HepG2 (cell line): Measurements from ENCODE around the gene RAPSN. TPM values are rescaled to one million over a fixed set of nuclear protein-coding genes. Genes with fewer than 3 reads are reported as not detected.

Source experiments
- FOSL2 ChIP-seq: sonication (generic); formaldehyde crosslinking; IDR thresholded peaks from 2 replicates; pipeline ENCODE4 v1.4.0; 2020; ENCODE audit warnings: missing genetic modification reagents
- FOXK1 ChIP-seq: sonication (generic); formaldehyde crosslinking; IDR thresholded peaks from 2 replicates; pipeline ENCODE4 v1.4.0; 2020; ENCODE audit warnings: low read depth, missing genetic modification reagents, borderline replicate concordance
- KAT2B ChIP-seq: fragments of 150-350 bp; IDR thresholded peaks from 2 replicates; pipeline ENCODE4 v1.6.1; 2014; ENCODE audit warnings: low read depth, low read length, borderline replicate concordance
- ZFX ChIP-seq: sonication (generic); formaldehyde crosslinking; IDR thresholded peaks from 2 replicates; pipeline ENCODE4 v1.4.0; 2020; ENCODE audit warnings: mild to moderate bottlenecking, low read depth, missing genetic modification reagents, moderate library complexity
- ZMYM2 ChIP-seq: sonication (generic); formaldehyde crosslinking; IDR thresholded peaks from 2 replicates; pipeline ENCODE4 v1.8.0; 2022; ENCODE audit warnings: mild to moderate bottlenecking, missing genetic modification reagents
- ZNF703 ChIP-seq: sonication (generic); formaldehyde crosslinking; IDR thresholded peaks from 2 replicates; pipeline ENCODE4 v1.5.1; 2020; ENCODE audit warnings: missing genetic modification reagents, mild to moderate bottlenecking, moderate library complexity, borderline replicate concordance
- ZNF781 ChIP-seq: sonication (generic); formaldehyde crosslinking; IDR thresholded peaks from 2 replicates; pipeline ENCODE4 v1.5.1; 2020; ENCODE audit warnings: borderline replicate concordance, mild to moderate bottlenecking, missing genetic modification reagents; ENCODE audit errors: not compliant biosample characterization
- polyA plus RNA-seq, 8 experiments: library from polyadenylated mRNA; depleted of rRNA in 3 of 8; stranded (reverse) in 7 of 8; unstranded in 1 of 8; fragments of >200 nt; fragmentation: Illumina TruSeq in 4 of 8; extraction: Trizol in 4 of 8; gene quantifications; 2 replicates each; pipeline versions ENCODE4 v1.2.1 to v1.2.3, GENCODE V29; 2011 to 2016; ENCODE audit warnings: low read depth in 4 of 8, missing spikeins in 1 of 8, mixed read lengths in 1 of 8; ENCODE audit not compliant: insufficient read depth in 1 of 8
- total RNA-seq, 5 experiments: library from RNA; depleted of rRNA; stranded (reverse); fragments of >200 nt; fragmentation: Illumina TruSeq; extraction: Trizol; gene quantifications; 2 replicates each; pipeline ENCODE4 v1.2.3, GENCODE V29; 2016; ENCODE audit warnings: low read depth in 1 of 5
- TF ChIP-seq, protein P1 (sequence below): IDR thresholded peaks from 2 replicates; pipeline ENCODE4 v1.6.1; 2012; ENCODE audit warnings: inconsistent platforms
- TF ChIP-seq, protein P2 (sequence below), 2 experiments: IDR thresholded peaks; 2 replicates each; pipeline ENCODE4 v1.6.1; 2011 to 2012; ENCODE audit warnings: low read length in 2 of 2, borderline replicate concordance in 1 of 2, low read depth in 1 of 2, mild to moderate bottlenecking in 1 of 2, moderate library complexity in 1 of 2
- TF ChIP-seq, protein P3 (sequence below): sonication (generic); formaldehyde crosslinking; IDR thresholded peaks from 2 replicates; pipeline ENCODE4 v1.8.0; 2022; ENCODE audit warnings: mild to moderate bottlenecking, missing genetic modification reagents, moderate library complexity
- TF ChIP-seq, protein P4 (sequence below): sonication (generic); formaldehyde crosslinking; IDR thresholded peaks from 2 replicates; pipeline ENCODE4 v1.5.0; 2020; ENCODE audit warnings: mild to moderate bottlenecking, missing genetic modification reagents, borderline replicate concordance
- TF ChIP-seq, protein P5 (sequence below): sonication (generic); formaldehyde crosslinking; IDR thresholded peaks from 2 replicates; pipeline ENCODE4 v1.4.0; 2020; ENCODE audit warnings: missing genetic modification reagents

Gene RAPSN
- total and polyA plus RNA-seq, 2 of the 13 experiments (the other 11 are each of a cell fraction or from before 2014, with no cell fraction given): 0.15 to 1.2 TPM

DNA sequence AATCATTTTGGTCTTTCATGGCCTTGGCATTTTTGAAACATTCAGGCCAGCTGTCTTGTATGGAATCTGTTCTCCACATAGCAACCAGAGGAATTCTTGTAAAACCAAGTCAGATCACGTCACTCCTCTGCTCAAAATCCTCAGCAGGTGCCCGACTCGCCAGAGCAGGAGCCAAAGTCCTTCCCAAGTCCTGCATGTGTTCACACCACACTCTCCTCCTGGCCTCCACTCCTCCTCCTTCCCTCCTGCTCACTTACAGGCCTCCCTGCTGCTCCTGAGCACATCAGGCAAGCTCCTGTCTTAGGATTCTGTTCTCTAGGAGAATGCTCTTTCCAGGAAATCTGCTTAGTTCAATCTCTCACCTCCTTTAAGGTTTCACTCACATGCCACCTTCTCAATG is 15.8 kb downstream of the RAPSN start (continued):
- TF ChIP-seq FOSL2 (no peak), ZNF781 (CRISPR knock-in tag) (no peak), KAT2B (no peak), ZFX (CRISPR knock-in tag) (0 out of 2 replicates have a peak, but pooled peaks have one; percentile 38), FOXK1 (CRISPR knock-in tag) (no peak), ZMYM2 (CRISPR knock-in tag) (no peak), ZNF703 (CRISPR knock-in tag) (no peak)
- TF ChIP-seq, protein P1, sequence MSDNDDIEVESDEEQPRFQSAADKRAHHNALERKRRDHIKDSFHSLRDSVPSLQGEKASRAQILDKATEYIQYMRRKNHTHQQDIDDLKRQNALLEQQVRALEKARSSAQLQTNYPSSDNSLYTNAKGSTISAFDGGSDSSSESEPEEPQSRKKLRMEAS: peak; percentile 62; the same call in 1 of the 2 replicates
- TF ChIP-seq, protein P2, sequence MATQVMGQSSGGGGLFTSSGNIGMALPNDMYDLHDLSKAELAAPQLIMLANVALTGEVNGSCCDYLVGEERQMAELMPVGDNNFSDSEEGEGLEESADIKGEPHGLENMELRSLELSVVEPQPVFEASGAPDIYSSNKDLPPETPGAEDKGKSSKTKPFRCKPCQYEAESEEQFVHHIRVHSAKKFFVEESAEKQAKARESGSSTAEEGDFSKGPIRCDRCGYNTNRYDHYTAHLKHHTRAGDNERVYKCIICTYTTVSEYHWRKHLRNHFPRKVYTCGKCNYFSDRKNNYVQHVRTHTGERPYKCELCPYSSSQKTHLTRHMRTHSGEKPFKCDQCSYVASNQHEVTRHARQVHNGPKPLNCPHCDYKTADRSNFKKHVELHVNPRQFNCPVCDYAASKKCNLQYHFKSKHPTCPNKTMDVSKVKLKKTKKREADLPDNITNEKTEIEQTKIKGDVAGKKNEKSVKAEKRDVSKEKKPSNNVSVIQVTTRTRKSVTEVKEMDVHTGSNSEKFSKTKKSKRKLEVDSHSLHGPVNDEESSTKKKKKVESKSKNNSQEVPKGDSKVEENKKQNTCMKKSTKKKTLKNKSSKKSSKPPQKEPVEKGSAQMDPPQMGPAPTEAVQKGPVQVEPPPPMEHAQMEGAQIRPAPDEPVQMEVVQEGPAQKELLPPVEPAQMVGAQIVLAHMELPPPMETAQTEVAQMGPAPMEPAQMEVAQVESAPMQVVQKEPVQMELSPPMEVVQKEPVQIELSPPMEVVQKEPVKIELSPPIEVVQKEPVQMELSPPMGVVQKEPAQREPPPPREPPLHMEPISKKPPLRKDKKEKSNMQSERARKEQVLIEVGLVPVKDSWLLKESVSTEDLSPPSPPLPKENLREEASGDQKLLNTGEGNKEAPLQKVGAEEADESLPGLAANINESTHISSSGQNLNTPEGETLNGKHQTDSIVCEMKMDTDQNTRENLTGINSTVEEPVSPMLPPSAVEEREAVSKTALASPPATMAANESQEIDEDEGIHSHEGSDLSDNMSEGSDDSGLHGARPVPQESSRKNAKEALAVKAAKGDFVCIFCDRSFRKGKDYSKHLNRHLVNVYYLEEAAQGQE (IDR thresholded peaks at IDR 0.05; ENCODE audit: borderline replicate concordance in 1 of 2, low read depth in 1 of 2, low read length in 2 of 2): no peak
- TF ChIP-seq, protein P3, sequence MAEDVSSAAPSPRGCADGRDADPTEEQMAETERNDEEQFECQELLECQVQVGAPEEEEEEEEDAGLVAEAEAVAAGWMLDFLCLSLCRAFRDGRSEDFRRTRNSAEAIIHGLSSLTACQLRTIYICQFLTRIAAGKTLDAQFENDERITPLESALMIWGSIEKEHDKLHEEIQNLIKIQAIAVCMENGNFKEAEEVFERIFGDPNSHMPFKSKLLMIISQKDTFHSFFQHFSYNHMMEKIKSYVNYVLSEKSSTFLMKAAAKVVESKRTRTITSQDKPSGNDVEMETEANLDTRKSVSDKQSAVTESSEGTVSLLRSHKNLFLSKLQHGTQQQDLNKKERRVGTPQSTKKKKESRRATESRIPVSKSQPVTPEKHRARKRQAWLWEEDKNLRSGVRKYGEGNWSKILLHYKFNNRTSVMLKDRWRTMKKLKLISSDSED (CRISPR knock-in tag): no peak
- TF ChIP-seq, protein P4, sequence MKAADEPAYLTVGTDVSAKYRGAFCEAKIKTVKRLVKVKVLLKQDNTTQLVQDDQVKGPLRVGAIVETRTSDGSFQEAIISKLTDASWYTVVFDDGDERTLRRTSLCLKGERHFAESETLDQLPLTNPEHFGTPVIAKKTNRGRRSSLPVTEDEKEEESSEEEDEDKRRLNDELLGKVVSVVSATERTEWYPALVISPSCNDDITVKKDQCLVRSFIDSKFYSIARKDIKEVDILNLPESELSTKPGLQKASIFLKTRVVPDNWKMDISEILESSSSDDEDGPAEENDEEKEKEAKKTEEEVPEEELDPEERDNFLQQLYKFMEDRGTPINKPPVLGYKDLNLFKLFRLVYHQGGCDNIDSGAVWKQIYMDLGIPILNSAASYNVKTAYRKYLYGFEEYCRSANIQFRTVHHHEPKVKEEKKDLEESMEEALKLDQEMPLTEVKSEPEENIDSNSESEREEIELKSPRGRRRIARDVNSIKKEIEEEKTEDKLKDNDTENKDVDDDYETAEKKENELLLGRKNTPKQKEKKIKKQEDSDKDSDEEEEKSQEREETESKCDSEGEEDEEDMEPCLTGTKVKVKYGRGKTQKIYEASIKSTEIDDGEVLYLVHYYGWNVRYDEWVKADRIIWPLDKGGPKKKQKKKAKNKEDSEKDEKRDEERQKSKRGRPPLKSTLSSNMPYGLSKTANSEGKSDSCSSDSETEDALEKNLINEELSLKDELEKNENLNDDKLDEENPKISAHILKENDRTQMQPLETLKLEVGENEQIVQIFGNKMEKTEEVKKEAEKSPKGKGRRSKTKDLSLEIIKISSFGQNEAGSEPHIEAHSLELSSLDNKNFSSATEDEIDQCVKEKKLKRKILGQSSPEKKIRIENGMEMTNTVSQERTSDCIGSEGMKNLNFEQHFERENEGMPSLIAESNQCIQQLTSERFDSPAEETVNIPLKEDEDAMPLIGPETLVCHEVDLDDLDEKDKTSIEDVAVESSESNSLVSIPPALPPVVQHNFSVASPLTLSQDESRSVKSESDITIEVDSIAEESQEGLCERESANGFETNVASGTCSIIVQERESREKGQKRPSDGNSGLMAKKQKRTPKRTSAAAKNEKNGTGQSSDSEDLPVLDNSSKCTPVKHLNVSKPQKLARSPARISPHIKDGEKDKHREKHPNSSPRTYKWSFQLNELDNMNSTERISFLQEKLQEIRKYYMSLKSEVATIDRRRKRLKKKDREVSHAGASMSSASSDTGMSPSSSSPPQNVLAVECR (CRISPR knock-in tag): no peak
- TF ChIP-seq, protein P5, sequence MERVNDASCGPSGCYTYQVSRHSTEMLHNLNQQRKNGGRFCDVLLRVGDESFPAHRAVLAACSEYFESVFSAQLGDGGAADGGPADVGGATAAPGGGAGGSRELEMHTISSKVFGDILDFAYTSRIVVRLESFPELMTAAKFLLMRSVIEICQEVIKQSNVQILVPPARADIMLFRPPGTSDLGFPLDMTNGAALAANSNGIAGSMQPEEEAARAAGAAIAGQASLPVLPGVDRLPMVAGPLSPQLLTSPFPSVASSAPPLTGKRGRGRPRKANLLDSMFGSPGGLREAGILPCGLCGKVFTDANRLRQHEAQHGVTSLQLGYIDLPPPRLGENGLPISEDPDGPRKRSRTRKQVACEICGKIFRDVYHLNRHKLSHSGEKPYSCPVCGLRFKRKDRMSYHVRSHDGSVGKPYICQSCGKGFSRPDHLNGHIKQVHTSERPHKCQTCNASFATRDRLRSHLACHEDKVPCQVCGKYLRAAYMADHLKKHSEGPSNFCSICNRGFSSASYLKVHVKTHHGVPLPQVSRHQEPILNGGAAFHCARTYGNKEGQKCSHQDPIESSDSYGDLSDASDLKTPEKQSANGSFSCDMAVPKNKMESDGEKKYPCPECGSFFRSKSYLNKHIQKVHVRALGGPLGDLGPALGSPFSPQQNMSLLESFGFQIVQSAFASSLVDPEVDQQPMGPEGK: no peak
